WTC11 (cell line): Measurements from ENCODE around the gene COL5A2. TPM values are rescaled to one million over a fixed set of nuclear protein-coding genes. Genes with fewer than 3 reads are reported as not detected.

Experiments
- ATAC-seq: fragments of 200-7000 bp; cut with Tn5 transposase; 2 replicates; pipeline ENCODE4 v1.10.0; 2021; ENCODE audit warnings: mild to moderate bottlenecking, moderate library complexity
- CTCF ChIA-PET: fragments of 300-600 bp; sonication (Branson Sonifier 250); formaldehyde crosslinking; loops from one replicate; lab custom pipeline; 2021; ENCODE audit warnings: antibody characterized with exemption; lab: Charles Lee
- POLR2A ChIA-PET: fragments of 350-600 bp; sonication (Branson Sonifier 250); formaldehyde crosslinking; loops from one replicate; lab custom pipeline; 2021; ENCODE audit warnings: antibody characterized with exemption; lab: Charles Lee
- DNase-seq: peaks from one replicate; pipeline ENCODE4 v3.0.0; 2021; ENCODE audit warnings: low spot score
- H3K27ac Mint-ChIP-seq: 2 replicates; pipeline ENCODE4 v1.8.0; 2021; ENCODE audit warnings: mixed read lengths
- H3K27me3 Mint-ChIP-seq: 2 replicates; pipeline ENCODE4 v1.8.0; 2021; ENCODE audit warnings: low read depth, mild to moderate bottlenecking, moderate library complexity, mixed read lengths
- H3K36me3 Mint-ChIP-seq: 2 replicates; pipeline ENCODE4 v1.8.0; 2021; ENCODE audit warnings: mixed read lengths
- H3K4me1 Mint-ChIP-seq: 2 replicates; pipeline ENCODE4 v1.8.0; 2022; ENCODE audit warnings: mixed read lengths
- H3K4me3 Mint-ChIP-seq: 2 replicates; pipeline ENCODE4 v1.8.0; 2021; ENCODE audit warnings: mild to moderate bottlenecking, moderate library complexity, mixed read lengths
- H3K9me3 Mint-ChIP-seq: 2 replicates; pipeline ENCODE4 v1.8.0; 2021; ENCODE audit warnings: mixed read lengths
- AR ChIP-seq: fragments of 250-450 bp; sonication (Bioruptor Pico); IDR thresholded peaks from 2 replicates; pipeline ENCODE4 v1.9.0; 2021; ENCODE audit warnings: mild to moderate bottlenecking
- ATF1 ChIP-seq: sonication (generic); formaldehyde crosslinking; IDR thresholded peaks from 2 replicates; pipeline ENCODE4 v1.8.1; 2023; ENCODE audit warnings: mild to moderate bottlenecking, moderate library complexity, missing genetic modification reagents
- CREM ChIP-seq: sonication (generic); formaldehyde crosslinking; IDR thresholded peaks from 2 replicates; pipeline ENCODE4 v1.8.1; 2022; ENCODE audit warnings: mild to moderate bottlenecking, missing genetic modification reagents, moderate library complexity
- CTCF ChIP-seq: fragments of 200-600 bp; IDR thresholded peaks from 2 replicates; pipeline ENCODE4 v1.8.0; 2022; ENCODE audit warnings: antibody characterized with exemption
- ELF4 ChIP-seq: sonication (generic); formaldehyde crosslinking; IDR thresholded peaks from 2 replicates; pipeline ENCODE4 v1.8.1; 2022; ENCODE audit warnings: low read depth, mild to moderate bottlenecking, moderate library complexity, missing genetic modification reagents
- EMX1 ChIP-seq: fragments of 250-450 bp; sonication (Bioruptor Pico); IDR thresholded peaks from 2 replicates; pipeline ENCODE4 v1.8.0; 2021; ENCODE audit warnings: mild to moderate bottlenecking
- FOXP1 ChIP-seq: sonication (generic); formaldehyde crosslinking; IDR thresholded peaks from 2 replicates; pipeline ENCODE4 v1.8.0; 2022; ENCODE audit warnings: missing genetic modification reagents, mild to moderate bottlenecking, moderate library complexity, borderline replicate concordance
- FOXP4 ChIP-seq: sonication (generic); formaldehyde crosslinking; IDR thresholded peaks from 2 replicates; pipeline ENCODE4 v1.8.0; 2022; ENCODE audit warnings: mild to moderate bottlenecking, missing genetic modification reagents
- GABPB1 ChIP-seq: sonication (generic); formaldehyde crosslinking; IDR thresholded peaks from 2 replicates; pipeline ENCODE4 v1.8.1; 2023; ENCODE audit warnings: mild to moderate bottlenecking, missing genetic modification reagents
- GRHL2 ChIP-seq: fragments of 250-450 bp; sonication (Bioruptor Pico); IDR thresholded peaks from 2 replicates; pipeline ENCODE4 v1.8.0; 2022; ENCODE audit warnings: mild to moderate bottlenecking, moderate library complexity; ENCODE audit not compliant: insufficient replicate concordance, severe bottlenecking
- HMGA2 ChIP-seq: fragments of 250-450 bp; sonication (Bioruptor Pico); IDR thresholded peaks from 2 replicates; pipeline ENCODE4 v1.4.0; 2021; ENCODE audit warnings: mild to moderate bottlenecking, moderate library complexity
- IRF2 ChIP-seq: sonication (generic); formaldehyde crosslinking; IDR thresholded peaks from 2 replicates; pipeline ENCODE4 v1.8.0; 2022; ENCODE audit warnings: low read depth, missing genetic modification reagents, borderline replicate concordance
- JUN ChIP-seq: sonication (generic); formaldehyde crosslinking; IDR thresholded peaks from 2 replicates; pipeline ENCODE4 v1.8.0; 2023; ENCODE audit warnings: mild to moderate bottlenecking, missing genetic modification reagents
- NFATC4 ChIP-seq: fragments of 250-450 bp; sonication (Bioruptor Pico); IDR thresholded peaks from 2 replicates; pipeline ENCODE4 v1.9.0; 2021; ENCODE audit warnings: mild to moderate bottlenecking
- NR2C2 ChIP-seq: sonication (generic); formaldehyde crosslinking; IDR thresholded peaks from 2 replicates; pipeline ENCODE4 v1.8.0; 2022; ENCODE audit warnings: mild to moderate bottlenecking, missing genetic modification reagents
- NR3C1 ChIP-seq: sonication (generic); formaldehyde crosslinking; conservative IDR thresholded peaks from 2 replicates; pipeline ENCODE4 v1.8.1; 2023; ENCODE audit warnings: low read depth, mild to moderate bottlenecking, missing genetic modification reagents
- PREB ChIP-seq: sonication (generic); formaldehyde crosslinking; IDR thresholded peaks from 2 replicates; pipeline ENCODE4 v1.8.1; 2022; ENCODE audit warnings: mild to moderate bottlenecking, missing genetic modification reagents, moderate library complexity, borderline replicate concordance
- PRRX2 ChIP-seq: fragments of 250-450 bp; sonication (Bioruptor Pico); IDR thresholded peaks from 2 replicates; pipeline ENCODE4 v1.8.0; 2021; ENCODE audit warnings: mild to moderate bottlenecking
- TP53 ChIP-seq: sonication (generic); formaldehyde crosslinking; IDR thresholded peaks from 2 replicates; pipeline ENCODE4 v1.8.1; 2023; ENCODE audit warnings: mild to moderate bottlenecking, missing genetic modification reagents
- ZBTB21 ChIP-seq: sonication (generic); formaldehyde crosslinking; IDR thresholded peaks from 2 replicates; pipeline ENCODE4 v1.8.1; 2023; ENCODE audit warnings: mild to moderate bottlenecking, missing genetic modification reagents, borderline replicate concordance
- ZNF425 ChIP-seq: fragments of 250-450 bp; sonication (Bioruptor Pico); conservative IDR thresholded peaks from 2 replicates; pipeline ENCODE4 v1.9.0; 2021; ENCODE audit warnings: mild to moderate bottlenecking
- total RNA-seq: library from RNA; stranded (reverse); gene quantifications from 3 replicates; pipeline ENCODE4 v1.2.3, GENCODE V29; 2021
- TF ChIP-seq, protein P1 (sequence below): fragments of 250-450 bp; sonication (Bioruptor Pico); IDR thresholded peaks from 2 replicates; pipeline ENCODE4 v1.9.0; 2021; ENCODE audit warnings: mild to moderate bottlenecking
- TF ChIP-seq, protein P2 (sequence below): fragments of 250-450 bp; sonication (Bioruptor Pico); IDR thresholded peaks from 2 replicates; pipeline ENCODE4 v1.9.0; 2021; ENCODE audit warnings: mild to moderate bottlenecking, borderline replicate concordance

COL5A2 gene
- total RNA-seq, 1 experiment from 2014 or later: 16.0 TPM

GRCh38 chr2:189127756-189128155, 51.8 kb downstream of the COL5A2 start (continued):
- no peak for TF ChIP-seq ZNF425 (CRISPR knock-in tag)
- no peak for TF ChIP-seq IRF2 (CRISPR knock-in tag)
- TF ChIP-seq ELF4 (CRISPR knock-in tag): no peak
- TF ChIP-seq NFATC4 (CRISPR knock-in tag): no peak
- TF ChIP-seq ZBTB21 (CRISPR knock-in tag): no peak
- TF ChIP-seq TP53 (CRISPR knock-in tag): no peak
- no peak for TF ChIP-seq NR2C2 (CRISPR knock-in tag)

DNA sequence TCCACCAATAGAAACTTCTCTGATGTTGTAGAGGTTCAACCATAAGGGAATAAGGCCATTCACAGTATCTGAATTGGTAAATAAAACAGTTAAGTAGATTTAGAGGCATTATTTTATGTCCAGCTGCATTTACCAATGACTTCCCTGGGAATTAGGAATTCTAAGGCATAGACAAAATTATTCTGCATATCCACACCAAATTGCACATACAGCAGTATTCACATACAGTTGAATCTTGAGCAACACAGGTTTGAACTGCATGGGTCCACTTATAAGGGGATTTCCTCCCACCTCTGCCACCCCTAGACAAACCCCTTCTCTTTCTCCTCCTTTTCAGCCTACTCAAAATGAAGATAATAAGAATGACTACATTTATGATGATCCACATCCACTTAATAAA, 54.4 kb downstream of the COL5A2 start:
- no peaks in the 10 kb centered on the region for H3K9me3 Mint-ChIP-seq
- ChIA-PET CTCF (no interaction called here), POLR2A (no interaction called here)
- TF ChIP-seq HMGA2 (CRISPR knock-in tag) (no peak), CTCF (no peak), ATF1 (CRISPR knock-in tag) (no peak), GRHL2 (CRISPR knock-in tag) (no peak), EMX1 (CRISPR knock-in tag) (no peak), GABPB1 (CRISPR knock-in tag) (no peak), FOXP4 (no peak), NR3C1 (CRISPR knock-in tag) (no peak), NR2C2 (CRISPR knock-in tag) (no peak), PREB (CRISPR knock-in tag) (no peak), FOXP1 (CRISPR knock-in tag) (no peak), NFATC4 (CRISPR knock-in tag) (no peak), IRF2 (CRISPR knock-in tag) (no peak), CREM (CRISPR knock-in tag) (no peak), JUN (CRISPR knock-in tag) (no peak), PRRX2 (CRISPR knock-in tag) (no peak), AR (CRISPR knock-in tag) (no peak)
- TF ChIP-seq, protein P1, sequence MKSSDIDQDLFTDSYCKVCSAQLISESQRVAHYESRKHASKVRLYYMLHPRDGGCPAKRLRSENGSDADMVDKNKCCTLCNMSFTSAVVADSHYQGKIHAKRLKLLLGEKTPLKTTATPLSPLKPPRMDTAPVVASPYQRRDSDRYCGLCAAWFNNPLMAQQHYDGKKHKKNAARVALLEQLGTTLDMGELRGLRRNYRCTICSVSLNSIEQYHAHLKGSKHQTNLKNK: no peak
- TF ChIP-seq, protein P2, sequence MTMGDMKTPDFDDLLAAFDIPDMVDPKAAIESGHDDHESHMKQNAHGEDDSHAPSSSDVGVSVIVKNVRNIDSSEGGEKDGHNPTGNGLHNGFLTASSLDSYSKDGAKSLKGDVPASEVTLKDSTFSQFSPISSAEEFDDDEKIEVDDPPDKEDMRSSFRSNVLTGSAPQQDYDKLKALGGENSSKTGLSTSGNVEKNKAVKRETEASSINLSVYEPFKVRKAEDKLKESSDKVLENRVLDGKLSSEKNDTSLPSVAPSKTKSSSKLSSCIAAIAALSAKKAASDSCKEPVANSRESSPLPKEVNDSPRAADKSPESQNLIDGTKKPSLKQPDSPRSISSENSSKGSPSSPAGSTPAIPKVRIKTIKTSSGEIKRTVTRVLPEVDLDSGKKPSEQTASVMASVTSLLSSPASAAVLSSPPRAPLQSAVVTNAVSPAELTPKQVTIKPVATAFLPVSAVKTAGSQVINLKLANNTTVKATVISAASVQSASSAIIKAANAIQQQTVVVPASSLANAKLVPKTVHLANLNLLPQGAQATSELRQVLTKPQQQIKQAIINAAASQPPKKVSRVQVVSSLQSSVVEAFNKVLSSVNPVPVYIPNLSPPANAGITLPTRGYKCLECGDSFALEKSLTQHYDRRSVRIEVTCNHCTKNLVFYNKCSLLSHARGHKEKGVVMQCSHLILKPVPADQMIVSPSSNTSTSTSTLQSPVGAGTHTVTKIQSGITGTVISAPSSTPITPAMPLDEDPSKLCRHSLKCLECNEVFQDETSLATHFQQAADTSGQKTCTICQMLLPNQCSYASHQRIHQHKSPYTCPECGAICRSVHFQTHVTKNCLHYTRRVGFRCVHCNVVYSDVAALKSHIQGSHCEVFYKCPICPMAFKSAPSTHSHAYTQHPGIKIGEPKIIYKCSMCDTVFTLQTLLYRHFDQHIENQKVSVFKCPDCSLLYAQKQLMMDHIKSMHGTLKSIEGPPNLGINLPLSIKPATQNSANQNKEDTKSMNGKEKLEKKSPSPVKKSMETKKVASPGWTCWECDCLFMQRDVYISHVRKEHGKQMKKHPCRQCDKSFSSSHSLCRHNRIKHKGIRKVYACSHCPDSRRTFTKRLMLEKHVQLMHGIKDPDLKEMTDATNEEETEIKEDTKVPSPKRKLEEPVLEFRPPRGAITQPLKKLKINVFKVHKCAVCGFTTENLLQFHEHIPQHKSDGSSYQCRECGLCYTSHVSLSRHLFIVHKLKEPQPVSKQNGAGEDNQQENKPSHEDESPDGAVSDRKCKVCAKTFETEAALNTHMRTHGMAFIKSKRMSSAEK (CRISPR knock-in tag): no peak
- TF ChIP-seq, all 79 proteins: peak for 0
- Mint-ChIP-seq H3K4me1 (peaks cover 11% of the 10 kb centered on the region), H3K36me3 (no peaks in the 10 kb centered on the region), H3K27me3 (no peaks in the 10 kb centered on the region), H3K27ac (no peak overlapping the region), H3K4me3 (no peak overlapping the region)
- no peak for ATAC-seq
- DNase-seq: no peak
